HG02885 (cell line): Measurements from ENCODE around the gene PTPRZ1.

Experiments used
- ATAC-seq: cut with Tn5 transposase; IDR thresholded peaks from one replicate; pipeline ENCODE4 v1.9.1; 2021; ENCODE audit warnings: mild to moderate bottlenecking; ENCODE audit not compliant: unreplicated experiment, poor library complexity

Gene PTPRZ1

DNA sequence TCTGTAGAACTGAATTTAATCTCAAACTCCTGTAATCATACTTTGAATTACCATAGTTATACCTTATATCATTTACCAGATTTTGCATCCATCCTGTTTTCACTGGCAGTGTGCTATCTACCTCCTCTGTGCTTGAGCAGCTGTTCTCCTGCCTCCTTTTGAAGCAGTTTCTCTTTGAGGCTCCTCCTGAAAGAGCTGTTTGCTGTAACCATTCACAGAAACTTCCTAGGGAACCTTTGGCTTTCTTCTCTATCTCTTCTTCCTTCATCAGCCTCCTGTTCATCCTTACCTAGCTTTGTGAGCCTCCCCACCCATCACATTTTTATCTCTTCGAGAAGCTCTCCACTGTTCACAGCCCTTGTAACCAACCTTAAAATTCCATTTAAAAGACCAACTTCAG lies 162.9 kb downstream of the PTPRZ1 start:
- no peak for ATAC-seq

DNA sequence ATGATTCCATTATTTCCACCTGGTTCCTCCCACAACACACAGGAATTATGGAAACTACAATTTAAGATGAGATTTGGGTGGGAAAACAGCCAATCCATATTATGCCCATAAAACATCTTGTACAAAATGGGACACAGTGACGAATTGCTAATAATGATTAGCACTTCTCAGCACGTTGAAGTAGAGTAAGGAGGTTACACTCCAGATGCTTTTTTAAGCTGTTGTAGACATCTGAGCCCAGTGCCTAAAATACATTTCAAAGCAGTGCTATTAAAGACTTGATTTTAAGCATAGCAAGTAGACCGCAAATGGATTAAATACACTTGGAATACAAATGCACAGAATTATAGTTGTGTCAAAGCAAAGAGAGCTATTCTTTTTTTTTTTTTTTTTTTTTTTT lies 165.2 kb downstream of the PTPRZ1 start:
- ATAC-seq, result no peak

DNA sequence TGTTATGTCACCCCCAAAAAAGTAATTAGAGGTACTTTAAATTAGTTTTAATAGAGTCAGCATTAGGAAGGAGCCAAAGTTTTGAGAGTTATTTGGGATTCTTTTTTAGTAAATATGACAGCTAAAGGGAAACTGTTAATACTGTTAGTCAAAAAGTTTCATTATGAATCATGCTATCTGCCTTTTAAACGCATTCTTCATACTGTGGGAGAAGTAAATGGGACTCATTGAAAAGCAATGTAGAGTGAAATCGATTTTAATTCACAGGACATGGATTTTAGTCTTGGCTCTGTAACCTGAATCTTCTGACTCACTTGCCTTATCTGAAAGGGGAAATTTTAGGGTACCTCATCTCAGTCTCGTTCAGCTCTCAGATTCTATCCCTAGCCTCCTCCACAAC lies 165.9 kb downstream of the PTPRZ1 start:
- ATAC-seq, result no peak

DNA sequence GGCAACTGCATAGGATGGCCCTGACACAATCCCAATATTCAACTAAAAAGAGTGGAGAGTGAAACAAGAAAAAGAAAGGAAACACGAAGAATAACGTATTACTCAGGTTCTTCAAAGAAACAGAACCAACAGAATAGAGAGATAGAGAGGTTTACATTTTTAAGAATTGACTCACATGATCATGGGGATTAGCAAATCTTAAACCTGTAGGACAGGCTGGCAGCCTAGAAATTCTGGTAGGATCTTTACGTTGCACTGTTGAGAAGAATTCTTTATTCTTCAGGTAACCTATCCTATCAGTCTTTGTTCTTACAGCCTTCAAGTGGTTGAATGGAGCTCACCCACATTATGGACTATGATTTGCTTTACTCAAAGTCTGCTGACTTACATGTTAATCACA lies 167.2 kb downstream of the PTPRZ1 start:
- no peak for ATAC-seq

DNA sequence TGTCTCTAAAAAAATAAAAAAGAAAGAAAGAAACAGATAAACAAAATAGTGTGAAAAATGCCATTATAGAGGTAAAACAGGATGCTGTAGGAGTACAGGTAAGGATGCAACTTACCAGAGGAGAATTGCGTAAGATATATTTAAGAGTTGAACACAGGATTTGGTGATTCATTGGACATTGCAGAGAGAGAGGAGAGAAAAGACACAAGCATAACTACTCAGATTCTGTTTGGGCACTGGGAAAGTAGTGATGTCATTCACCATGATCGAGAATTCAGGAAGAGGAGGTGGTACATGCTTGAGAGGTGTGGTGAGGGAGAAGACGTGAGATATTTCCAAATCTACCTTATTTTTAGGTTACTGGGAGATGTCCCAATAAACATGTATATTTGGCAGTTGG lies 173.4 kb downstream of the PTPRZ1 start:
- no peak for ATAC-seq

DNA sequence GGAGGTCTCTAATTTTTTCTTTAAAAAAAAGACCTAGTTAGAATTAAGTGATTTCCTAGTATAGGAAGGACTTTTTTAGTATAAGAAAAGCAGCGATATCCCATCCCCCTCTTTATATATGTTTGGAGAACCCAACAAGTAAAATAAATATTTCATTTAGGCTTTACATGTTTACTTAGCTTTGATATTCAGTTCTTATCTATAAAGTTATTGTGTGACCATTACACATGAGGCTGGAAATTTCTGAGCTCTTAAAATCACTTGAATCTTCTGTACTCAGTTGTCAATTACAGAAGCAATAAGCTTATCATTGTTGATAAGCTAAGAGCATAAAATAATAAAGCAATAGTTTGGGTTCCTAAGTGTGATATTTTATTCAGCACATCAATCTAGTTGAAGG lies 181.4 kb downstream of the PTPRZ1 start:
- ATAC-seq, result no peak

DNA sequence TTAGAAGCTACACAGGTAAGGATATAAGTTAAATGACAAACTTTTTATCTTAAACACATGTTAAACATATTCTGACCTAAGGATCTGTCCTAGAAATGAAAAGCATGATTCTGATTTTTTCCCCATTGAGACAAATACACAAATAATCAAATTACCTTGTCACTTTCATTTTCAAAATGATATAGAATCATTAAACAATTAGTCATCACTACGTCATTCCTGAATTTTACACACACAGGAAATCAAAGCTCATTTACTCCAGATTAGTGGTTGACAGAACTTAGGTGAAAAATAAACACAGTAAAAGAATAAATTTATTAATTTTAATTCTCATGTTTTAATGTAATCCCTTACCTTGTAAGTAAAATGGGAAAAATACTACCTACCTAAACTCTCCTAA lies 182.1 kb downstream of the PTPRZ1 start:
- no peak for ATAC-seq

DNA sequence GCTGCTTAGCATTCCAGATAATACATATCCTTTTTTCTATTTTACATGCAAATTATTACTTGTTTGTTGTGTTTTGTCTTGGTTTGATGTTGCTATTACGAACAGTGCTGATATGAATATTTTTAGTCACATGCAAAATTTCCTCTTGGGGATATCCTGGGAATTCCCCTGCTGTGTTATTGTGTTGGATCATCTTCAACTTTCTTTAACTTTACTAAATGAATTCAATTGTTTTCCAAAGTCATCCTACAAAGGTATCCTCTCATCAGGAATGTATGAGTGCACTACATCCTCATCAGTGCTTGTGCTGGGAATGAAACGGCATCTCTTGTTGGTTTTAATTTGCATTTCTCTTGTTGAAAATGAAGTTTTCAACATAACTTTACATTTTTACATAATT lies 184.0 kb downstream of the PTPRZ1 start:
- ATAC-seq, result no peak

DNA sequence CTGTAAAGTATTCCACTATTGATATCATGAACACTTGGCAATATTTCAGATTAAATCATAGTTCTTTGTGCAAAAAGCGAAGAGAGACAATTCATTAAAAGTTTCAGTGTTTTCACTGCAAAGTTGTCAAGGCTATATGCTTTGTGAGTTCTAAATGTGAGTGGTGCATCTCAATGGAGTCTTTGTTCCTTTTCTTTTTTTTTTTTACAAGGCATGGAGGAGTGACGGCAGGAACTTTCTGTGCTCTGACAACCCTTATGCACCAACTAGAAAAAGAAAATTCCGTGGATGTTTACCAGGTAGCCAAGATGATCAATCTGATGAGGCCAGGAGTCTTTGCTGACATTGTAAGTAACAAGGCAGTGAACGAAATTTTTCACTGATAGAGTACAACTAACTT lies 186.6 kb downstream of the PTPRZ1 start:
- ATAC-seq, result no peak

DNA sequence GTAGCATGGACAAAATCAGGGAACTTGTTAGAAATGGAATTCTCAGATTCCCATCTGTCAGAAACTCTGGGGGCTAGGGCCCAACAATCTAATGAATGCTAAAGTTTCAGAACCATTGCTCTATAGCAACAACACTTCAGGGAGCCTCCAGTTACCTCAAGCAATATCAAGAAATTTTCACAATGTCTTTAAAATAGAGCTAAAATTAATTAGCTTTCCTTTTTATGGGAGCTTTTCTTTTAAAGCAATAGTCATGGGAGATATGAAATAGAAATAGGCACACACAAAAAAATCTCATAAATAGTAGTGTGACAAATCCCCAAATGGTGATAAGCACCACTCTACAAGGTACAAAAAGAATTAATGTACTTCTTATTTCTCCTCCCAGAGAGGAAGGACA lies 190.2 kb downstream of the PTPRZ1 start:
- ATAC-seq, result no peak

DNA sequence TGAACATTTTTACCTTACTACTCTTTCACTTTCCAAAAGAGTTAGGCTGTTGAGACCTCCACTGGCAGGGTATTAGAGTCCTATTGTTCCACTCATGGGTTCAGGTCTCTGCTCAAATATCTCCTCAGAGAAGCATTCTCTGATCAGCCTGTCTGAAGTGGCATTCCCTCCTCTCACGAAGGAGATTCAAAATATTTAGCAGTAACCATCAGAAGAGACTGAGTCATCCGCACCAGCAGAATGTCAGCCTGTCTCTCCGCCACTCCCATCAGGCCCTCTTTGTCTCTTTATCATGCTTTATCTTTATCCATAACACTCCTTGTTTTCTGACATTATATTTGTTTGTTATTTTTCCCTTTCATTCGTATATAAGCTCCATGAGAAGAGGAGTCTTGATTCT lies 192.0 kb downstream of the PTPRZ1 start:
- no peak for ATAC-seq

DNA sequence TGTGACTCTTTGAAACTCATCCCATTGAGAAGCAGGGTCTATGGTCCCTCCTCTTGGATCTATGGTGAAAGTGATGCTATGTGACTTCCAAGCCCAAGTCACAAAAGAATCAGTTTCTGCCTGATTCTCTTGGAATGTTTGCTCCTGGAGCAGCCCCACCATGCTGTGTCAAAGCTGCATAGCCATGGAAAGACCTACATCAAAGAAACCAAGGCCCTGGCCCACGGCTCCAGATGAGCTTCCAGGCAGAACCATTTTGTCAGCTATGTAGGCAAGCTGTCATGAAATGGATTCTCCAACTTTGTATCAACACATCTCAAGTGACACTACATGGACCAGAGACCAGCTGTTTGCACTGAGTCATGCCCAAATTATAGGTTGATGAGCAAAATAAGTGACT lies 194.1 kb downstream of the PTPRZ1 start:
- no peak for ATAC-seq

DNA sequence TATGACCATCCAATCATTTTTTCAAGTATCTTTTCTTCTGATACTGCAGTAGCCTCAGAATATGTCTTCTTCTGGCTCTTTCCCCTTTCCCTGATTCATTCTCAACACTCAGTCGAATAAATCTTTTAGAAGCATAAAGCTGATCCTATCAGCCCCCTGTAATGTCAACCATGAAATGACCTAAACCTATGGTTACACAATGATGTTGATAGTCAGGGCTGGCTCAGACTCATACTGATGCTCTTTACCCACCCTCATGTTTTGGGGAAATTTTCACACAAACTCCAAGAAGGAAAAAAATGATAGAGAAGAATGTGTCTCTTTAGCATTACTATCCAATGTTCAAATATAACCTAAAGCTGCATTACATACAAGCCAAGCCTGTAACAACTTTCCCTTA lies 195.1 kb downstream of the PTPRZ1 start:
- ATAC-seq, result no peak

DNA sequence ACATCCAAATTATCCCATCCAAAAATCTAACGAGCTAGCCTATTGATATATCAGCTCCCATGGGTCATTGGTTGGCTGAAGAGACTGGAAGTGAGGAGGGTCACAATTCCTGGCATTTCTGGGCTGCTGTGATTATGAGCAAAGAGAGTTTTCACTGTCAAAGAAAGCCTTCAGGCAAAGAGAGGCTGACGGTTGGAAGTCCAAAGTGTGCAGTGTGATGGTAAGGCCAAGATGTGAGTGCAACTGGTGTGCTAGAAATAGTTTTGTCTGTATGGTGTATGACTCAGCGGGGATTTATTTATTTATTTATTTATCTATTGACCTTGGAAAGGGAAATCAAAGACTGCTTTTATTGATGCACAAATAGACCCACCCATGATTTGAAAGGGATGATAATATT lies 196.0 kb downstream of the PTPRZ1 start:
- no peak for ATAC-seq

DNA sequence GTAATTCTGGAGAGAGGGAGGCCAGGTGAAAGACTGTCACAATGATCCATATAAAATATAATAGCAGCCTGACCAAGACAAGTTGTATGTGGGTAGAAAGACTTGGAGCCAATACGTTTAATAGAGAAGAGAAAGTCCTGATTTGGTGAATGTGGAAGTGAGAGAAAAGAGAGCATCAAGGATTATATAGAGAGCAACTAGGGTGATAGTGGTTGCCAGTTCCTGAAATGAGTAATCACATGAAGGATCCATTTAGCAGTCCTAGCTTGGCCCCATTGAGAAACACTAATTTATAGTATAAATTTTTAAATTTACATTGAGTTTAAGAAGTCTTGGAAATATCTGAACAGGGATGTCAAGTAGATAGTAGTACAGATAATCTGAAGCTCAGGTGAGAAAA lies 197.1 kb downstream of the PTPRZ1 start:
- ATAC-seq, result peak; percentile 42

DNA sequence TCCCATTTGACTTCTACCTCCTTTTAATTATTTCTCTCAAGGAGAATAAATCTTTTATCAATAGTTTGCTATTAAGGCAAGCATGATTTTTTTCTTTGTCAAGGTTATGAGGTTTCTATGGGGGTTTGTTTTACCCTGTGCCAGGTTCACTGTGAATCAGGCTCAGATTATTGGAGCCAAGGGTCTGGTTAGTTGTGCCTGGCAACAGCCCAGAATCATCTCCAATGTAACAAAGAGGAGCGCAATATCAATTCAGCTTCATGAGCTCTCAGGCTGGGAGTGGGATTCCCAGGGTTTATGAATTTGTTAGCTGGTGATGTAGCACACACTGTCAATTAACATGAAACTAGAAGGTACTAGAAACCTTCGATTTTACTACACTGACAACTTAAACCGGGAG lies 197.9 kb downstream of the PTPRZ1 start:
- no peak for ATAC-seq

DNA sequence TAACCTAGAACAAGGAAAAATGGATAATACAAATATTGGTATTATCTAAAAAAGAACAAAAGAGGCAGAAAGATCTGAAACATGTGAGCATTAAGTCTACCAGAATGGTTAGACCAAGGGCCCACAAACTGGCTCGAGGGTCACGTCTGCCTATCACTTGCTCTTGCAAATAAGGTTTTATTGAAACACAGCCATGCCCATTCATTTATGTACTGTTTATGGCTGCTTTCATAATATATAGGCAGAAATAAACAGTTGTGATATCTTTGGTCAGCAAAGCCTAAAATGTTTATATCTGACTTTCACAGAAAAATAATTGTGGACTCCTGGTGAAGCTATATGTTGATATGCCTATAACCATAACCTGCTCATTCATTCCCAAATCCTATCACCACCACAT lies 199.3 kb downstream of the PTPRZ1 start:
- ATAC-seq, result no peak

DNA sequence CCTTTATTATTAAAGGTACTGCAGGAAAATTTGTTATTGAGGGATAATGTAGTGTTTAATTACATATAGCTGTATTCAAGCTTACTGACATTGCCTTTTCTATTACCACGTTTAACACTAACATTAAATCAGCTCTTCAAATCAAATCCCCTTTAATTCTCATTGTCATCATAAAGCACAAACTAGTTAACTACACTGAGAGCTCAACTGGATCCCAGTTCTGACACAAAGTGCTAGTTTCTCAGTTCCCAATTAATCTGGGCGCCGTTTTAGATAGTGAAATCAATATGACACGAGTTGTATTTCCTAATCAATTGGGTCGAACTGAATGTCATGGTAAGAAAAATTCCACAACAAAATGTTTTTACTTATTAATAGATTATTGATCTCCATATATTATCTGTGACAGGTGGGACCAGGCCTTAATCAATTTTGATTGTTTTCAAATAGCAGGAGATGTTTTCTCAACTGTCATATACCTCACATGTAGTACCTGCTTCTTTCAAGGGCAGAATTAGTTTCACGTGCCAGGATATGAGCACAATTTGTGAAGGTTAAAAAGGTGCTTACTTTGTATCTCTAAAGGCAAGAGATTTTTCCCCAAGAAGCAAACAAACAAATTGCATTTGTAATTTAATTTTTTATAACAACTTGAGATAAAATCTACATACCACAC lies 200.1 kb downstream of the PTPRZ1 start:
- no peak for ATAC-seq

DNA sequence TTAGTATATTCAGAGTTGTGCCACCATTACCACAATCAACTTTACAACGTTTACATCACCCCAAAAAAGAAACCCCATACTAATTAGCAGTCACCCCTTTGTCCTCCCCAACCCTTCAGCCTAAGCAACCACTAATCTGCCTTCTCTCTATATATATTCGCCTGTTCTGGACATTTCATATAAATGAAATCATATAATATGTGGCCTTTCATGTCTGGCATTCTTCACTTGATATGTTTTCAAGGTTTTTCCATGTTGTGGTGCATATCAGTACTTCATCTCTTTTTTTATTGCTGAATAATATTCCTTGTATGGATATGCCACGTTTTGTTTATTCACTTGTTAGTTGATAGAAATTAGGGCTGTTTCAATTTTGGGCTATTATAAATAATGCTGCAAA lies 200.7 kb downstream of the PTPRZ1 start:
- ATAC-seq, result no peak

DNA sequence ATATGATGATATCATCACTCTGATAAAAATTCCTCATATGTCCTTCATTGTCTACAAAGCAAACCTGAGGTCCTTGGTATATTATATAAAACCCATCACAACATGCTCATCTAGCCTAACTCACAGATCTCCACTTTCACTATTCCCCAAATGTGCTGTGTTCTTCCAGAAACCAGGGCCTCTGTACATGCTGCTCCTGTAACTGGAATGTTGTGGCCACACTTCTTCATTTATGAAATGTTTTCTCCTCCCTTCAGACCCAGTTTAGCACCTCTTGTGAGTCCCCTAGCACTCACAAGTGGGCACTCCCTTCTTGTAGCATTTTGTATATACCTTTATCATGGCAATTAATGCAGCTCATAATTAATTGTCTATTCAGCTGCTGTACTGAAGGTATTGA lies 209.2 kb downstream of the PTPRZ1 start:
- ATAC-seq, result no peak

DNA sequence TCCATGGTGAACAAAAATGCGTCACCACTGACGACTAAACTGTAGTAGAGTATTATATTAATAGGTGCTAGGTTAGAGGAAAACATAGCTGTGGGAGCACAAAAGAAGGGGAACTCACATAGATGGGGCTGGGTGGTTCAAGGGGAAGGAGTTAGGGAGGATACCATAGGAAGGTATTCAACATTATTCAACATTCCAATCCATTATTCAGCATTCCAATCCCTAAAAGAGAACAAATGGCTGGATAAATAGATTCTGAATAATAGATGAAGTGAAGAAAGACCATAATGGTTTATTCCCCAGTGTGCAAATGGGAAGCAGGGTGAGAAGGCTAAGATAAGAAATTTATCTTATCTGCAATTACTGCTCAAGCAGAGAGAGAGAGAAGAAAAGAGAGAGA lies 209.7 kb downstream of the PTPRZ1 start:
- ATAC-seq, result no peak

DNA sequence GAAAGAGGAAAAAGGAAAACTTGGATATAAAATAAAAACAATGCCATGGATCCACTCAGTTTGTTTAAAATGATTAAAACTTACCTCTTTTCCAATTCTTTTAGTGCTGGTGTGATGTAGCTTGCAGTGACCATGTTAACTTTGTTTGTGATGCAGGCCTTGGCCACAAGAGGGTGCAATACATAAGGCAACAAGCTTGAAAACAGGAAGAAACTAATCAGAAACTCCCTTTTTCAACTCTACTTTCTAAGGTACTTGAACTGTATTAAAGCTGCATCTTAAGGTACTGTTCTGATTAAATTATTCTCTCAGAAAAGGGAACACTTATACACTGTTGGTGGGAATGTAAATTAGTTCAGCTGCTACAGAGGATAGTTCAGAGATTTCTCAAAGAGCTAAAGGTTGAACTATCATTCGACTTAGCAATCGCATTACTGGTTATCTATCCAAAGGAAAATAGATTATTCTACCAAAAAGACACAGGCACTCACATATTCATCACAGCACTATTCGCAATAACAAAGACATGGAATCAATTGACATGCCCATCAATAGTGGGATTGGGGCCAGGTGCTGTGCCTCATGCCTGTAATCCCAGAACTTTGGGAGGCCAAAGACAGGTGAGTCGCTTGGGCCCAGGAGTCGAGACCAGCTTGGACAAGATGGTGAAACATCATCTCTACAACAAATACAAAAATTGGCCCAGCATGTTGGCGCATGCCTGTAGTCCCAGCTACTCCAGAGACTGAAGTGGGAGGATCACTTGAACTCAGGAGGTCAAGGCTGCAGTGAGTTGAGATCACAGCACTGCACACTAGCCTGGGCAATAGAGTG lies 220.2 kb downstream of the PTPRZ1 start:
- peak; percentile 98 for ATAC-seq
